Neural progenitor cell (in vitro differentiated cells): Measurements from ENCODE around the gene CGRRF1. TPM values are rescaled to one million over a fixed set of nuclear protein-coding genes. Genes with fewer than 3 reads are reported as not detected.

Experiments
- DNase-seq: peaks from one replicate; pipeline ENCODE4 v3.0.0-alpha.2; 2016; ENCODE audit warnings: low spot score
- H2AFZ ChIP-seq: fragments of 200-600 bp; sonication (generic); replicated peaks from 2 replicates; pipeline ENCODE4 v1.6.1; 2016; ENCODE audit warnings: antibody characterized with exemption
- H3F3A ChIP-seq: fragments of 200-600 bp; sonication (generic); 2 replicates; pipeline ENCODE4 v1.6.1; 2016; ENCODE audit warnings: antibody characterized with exemption, low read depth
- H3K27ac ChIP-seq: fragments of 200-600 bp; sonication (generic); 2 replicates; pipeline ENCODE4 v1.5.1; 2016; ENCODE audit warnings: mild to moderate bottlenecking
- H3K27me3 ChIP-seq: fragments of 200-600 bp; sonication (generic); 2 replicates; pipeline ENCODE4 v1.6.1; 2016; ENCODE audit warnings: mild to moderate bottlenecking, moderate library complexity
- H3K36me3 ChIP-seq: fragments of 200-600 bp; sonication (generic); 2 replicates; pipeline ENCODE4 v1.5.1; 2016
- H3K4me1 ChIP-seq: fragments of 200-600 bp; sonication (generic); 2 replicates; pipeline ENCODE4 v1.6.1; 2016; ENCODE audit warnings: mixed run types
- H3K4me2 ChIP-seq: fragments of 200-600 bp; sonication (generic); 2 replicates; pipeline ENCODE4 v1.6.1; 2016
- H3K4me3 ChIP-seq: fragments of 200-600 bp; sonication (generic); 2 replicates; pipeline ENCODE4 v1.5.1; 2016
- H3K79me2 ChIP-seq: fragments of 200-600 bp; sonication (generic); 2 replicates; pipeline ENCODE4 v1.6.1; 2016; ENCODE audit warnings: low read depth
- H3K9ac ChIP-seq: fragments of 200-600 bp; sonication (generic); 2 replicates; pipeline ENCODE4 v1.6.1; 2016
- H3K9me3 ChIP-seq: fragments of 200-600 bp; sonication (generic); 2 replicates; pipeline ENCODE4 v1.5.1; 2016; ENCODE audit warnings: low read depth
- H4K20me1 ChIP-seq: fragments of 200-600 bp; sonication (generic); 2 replicates; pipeline ENCODE4 v1.6.1; 2016; ENCODE audit warnings: low read depth
- H3K27ac Mint-ChIP-seq: 3 replicates; pipeline ENCODE4 v1.8.0; 2021; ENCODE audit warnings: mixed read lengths
- H3K27me3 Mint-ChIP-seq: 2 replicates; pipeline ENCODE4 v1.8.0; 2022; ENCODE audit warnings: low read depth, mild to moderate bottlenecking, inconsistent platforms, moderate library complexity, mixed read lengths; ENCODE audit not compliant: insufficient read depth
- H3K36me3 Mint-ChIP-seq: 3 replicates; pipeline ENCODE4 v1.8.0; 2021; ENCODE audit warnings: mixed read lengths
- H3K4me1 Mint-ChIP-seq: 3 replicates; pipeline ENCODE4 v1.8.0; 2021; ENCODE audit warnings: mixed read lengths
- H3K4me3 Mint-ChIP-seq: 3 replicates; pipeline ENCODE4 v1.8.0; 2021; ENCODE audit warnings: mild to moderate bottlenecking, moderate library complexity, mixed read lengths
- H3K9me3 Mint-ChIP-seq: 3 replicates; pipeline ENCODE4 v1.8.0; 2020; ENCODE audit warnings: mixed read lengths
- CTCF ChIP-seq: fragments of 200-600 bp; sonication (generic); IDR thresholded peaks from 2 replicates; pipeline ENCODE4 v1.5.1; 2017; ENCODE audit warnings: antibody characterized with exemption, mild to moderate bottlenecking
- EZH2 ChIP-seq: fragments of 200-600 bp; sonication (generic); IDR thresholded peaks from 2 replicates; pipeline ENCODE4 v1.6.1; 2017; ENCODE audit warnings: antibody characterized with exemption, mild to moderate bottlenecking, moderate library complexity
- EZH2phosphoT487 ChIP-seq: fragments of 200-600 bp; sonication (generic); IDR thresholded peaks from 2 replicates; pipeline ENCODE4 v1.6.1; 2017; ENCODE audit warnings: antibody characterized with exemption
- total RNA-seq: library from RNA; depleted of rRNA; stranded (reverse); fragments of >200 nt; gene quantifications from 2 replicates; pipeline ENCODE4 v1.2.3, GENCODE V29; 2015; ENCODE audit warnings: low replicate concordance

Gene CGRRF1
- total RNA-seq, 1 donor from 2014 or later = 36.1 TPM

DNA sequence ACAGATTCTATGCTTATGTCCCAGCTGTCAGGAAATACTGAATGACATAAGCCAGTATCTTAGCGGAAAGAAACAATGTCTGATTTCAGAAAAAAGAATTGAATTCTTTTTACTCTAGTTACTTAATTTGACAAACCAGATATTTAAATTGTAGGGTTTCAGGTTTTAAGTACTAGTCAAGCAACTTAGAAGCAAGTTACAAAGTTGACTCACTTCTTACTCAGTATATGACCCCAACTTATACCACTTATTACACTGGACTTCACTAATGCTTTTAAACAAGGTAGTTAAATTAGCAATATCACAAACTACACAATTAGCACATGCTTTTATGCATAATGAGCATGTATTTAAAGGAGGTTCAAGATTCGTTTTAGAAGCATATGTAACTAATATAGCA is 28.0 kb upstream of the CGRRF1 start:
- no peak overlapping the region for H3K9ac ChIP-seq
- no peak overlapping the region for H3K4me2 ChIP-seq
- H3K9me3 ChIP-seq = no peaks in the 10 kb centered on the region
- H3K27me3 ChIP-seq = no peaks in the 10 kb centered on the region
- H3K79me2 ChIP-seq = peaks cover 52% of the 10 kb centered on the region
- H3K4me1 ChIP-seq = no peaks in the 10 kb centered on the region
- H3K4me3 ChIP-seq = no peak overlapping the region
- peaks cover 13% of the 10 kb centered on the region for H3K36me3 ChIP-seq
- Mint-ChIP-seq H3K27me3 (no peaks in the 10 kb centered on the region), H3K36me3 (peaks cover 17% of the 10 kb centered on the region), H3K9me3 (peaks cover 5% of the 10 kb centered on the region), H3K4me3 (no peak overlapping the region), H3K4me1 (peaks cover 12% of the 10 kb centered on the region), H3K27ac (no peak overlapping the region)
- TF ChIP-seq CTCF (no peak), EZH2phosphoT487 (no peak), EZH2 (no peak)
- peaks cover 32% of the 10 kb centered on the region for H4K20me1 ChIP-seq
- no peak for DNase-seq
- H3F3A ChIP-seq = peaks cover 5% of the 10 kb centered on the region
- no peak overlapping the region for H3K27ac ChIP-seq
- H2AFZ ChIP-seq = no peak overlapping the region

DNA sequence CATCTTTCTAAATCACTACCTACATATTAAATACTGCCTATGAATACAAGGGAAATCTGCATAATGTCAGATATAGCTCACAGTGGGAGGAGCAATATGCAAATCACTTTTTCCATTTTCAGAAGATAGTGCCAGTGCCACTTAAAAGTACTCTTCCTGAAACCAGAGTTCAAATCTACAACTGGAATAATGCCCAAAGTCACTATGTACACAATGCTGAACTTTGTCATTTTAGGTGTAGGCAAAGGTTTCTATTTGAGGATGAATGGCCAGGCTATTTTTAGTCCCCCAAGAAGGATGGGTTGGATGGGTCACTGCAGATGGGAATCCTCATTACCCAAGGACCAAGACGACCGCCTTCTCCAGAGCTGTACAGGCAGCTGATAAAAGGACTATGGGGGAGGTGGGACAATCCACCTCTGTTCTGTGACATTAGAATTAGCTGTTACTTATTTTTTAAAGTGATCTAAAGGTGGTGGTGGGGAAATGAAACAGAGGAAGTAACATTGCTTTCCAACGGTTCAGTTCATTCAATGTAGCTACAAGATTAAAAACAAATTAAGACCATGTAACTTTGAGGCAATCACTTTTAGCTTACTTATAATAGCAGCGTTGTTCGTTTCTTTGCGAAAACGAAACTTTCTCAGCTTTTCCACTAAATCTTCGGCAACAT is 26.5 kb upstream of the CGRRF1 start:
- H4K20me1 ChIP-seq = peaks cover 32% of the 10 kb centered on the region
- Mint-ChIP-seq H3K9me3 (peaks cover 5% of the 10 kb centered on the region), H3K27ac (no peak overlapping the region), H3K4me3 (no peak overlapping the region), H3K4me1 (peaks cover 19% of the 10 kb centered on the region), H3K36me3 (peaks cover 19% of the 10 kb centered on the region), H3K27me3 (no peaks in the 10 kb centered on the region)
- H2AFZ ChIP-seq = no peak overlapping the region
- H3K4me1 ChIP-seq = peaks cover 9% of the 10 kb centered on the region
- peaks cover 13% of the 10 kb centered on the region for H3F3A ChIP-seq
- no peaks in the 10 kb centered on the region for H3K9me3 ChIP-seq
- peaks cover 9% of the 10 kb centered on the region for H3K36me3 ChIP-seq
- no peak overlapping the region for H3K4me3 ChIP-seq
- no peak overlapping the region for H3K27ac ChIP-seq
- H3K4me2 ChIP-seq = no peak overlapping the region
- no peak overlapping the region for H3K9ac ChIP-seq
- peaks cover 67% of the 10 kb centered on the region for H3K79me2 ChIP-seq
- TF ChIP-seq EZH2phosphoT487 (no peak), CTCF (no peak), EZH2 (no peak)
- no peaks in the 10 kb centered on the region for H3K27me3 ChIP-seq
- DNase-seq = no peak

DNA sequence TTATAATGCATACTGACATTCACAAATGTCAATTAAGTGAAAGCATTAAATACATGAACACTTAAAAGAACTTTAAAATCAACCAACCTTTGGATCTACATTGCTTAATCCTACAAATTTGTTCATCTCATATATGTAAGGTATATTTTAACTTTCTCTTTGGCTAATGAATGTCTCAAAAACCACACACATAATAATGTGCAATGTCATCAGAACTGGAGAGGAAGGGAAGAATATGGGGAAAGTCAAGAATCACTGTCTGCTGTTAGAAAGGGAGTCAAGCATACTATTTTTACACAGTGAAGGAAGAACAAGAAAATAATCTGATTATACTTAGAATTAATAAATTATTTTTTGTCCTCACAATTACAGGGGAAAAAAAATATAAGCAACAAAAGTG is 25.9 kb upstream of the CGRRF1 start:
- Mint-ChIP-seq H3K4me3 (no peak overlapping the region), H3K27me3 (no peaks in the 10 kb centered on the region), H3K27ac (no peak overlapping the region), H3K36me3 (peaks cover 19% of the 10 kb centered on the region), H3K9me3 (peaks cover 5% of the 10 kb centered on the region), H3K4me1 (peaks cover 19% of the 10 kb centered on the region)
- TF ChIP-seq CTCF (no peak), EZH2 (no peak), EZH2phosphoT487 (no peak)
- H3K79me2 ChIP-seq = peaks cover 71% of the 10 kb centered on the region
- H3K4me1 ChIP-seq = peaks cover 9% of the 10 kb centered on the region
- H3K27me3 ChIP-seq = no peaks in the 10 kb centered on the region
- H3K36me3 ChIP-seq = peaks cover 9% of the 10 kb centered on the region
- peaks cover 19% of the 10 kb centered on the region for H3F3A ChIP-seq
- H3K9me3 ChIP-seq = no peaks in the 10 kb centered on the region
- H3K4me2 ChIP-seq = no peak overlapping the region
- H2AFZ ChIP-seq = no peak overlapping the region
- no peak for DNase-seq
- H3K27ac ChIP-seq = no peak overlapping the region
- H3K4me3 ChIP-seq = no peak overlapping the region
- H3K9ac ChIP-seq = no peak overlapping the region
- peaks cover 26% of the 10 kb centered on the region for H4K20me1 ChIP-seq
